RWPE2 (cell line): ENCODE data around the gene GAS7.
"Not testable (repeated sequence)": the region's sequence is repeated elsewhere in the genome, so short reads cannot be mapped to it uniquely, and the experiment has no call there.

Source experiments
- ATAC-seq: fragments of 200-7000 bp; cut with Tn5 transposase; 3 replicates; pipeline ENCODE4 v1.9.1; 2021; ENCODE audit warnings: low read depth
- DNase-seq: peaks from one replicate; pipeline ENCODE4 v3.0.0-alpha.2; 2020; ENCODE audit warnings: low spot score
- H3K27ac ChIP-seq: fragments of 450-650 bp; 2 replicates; pipeline ENCODE4 v1.5.1; 2017; ENCODE audit warnings: mild to moderate bottlenecking; ENCODE audit not compliant: poor library complexity, severe bottlenecking
- H3K27me3 ChIP-seq: fragments of 250-450 bp; sonication (Bioruptor Pico); 2 replicates; pipeline ENCODE4 v1.5.1; 2021; ENCODE audit warnings: mild to moderate bottlenecking, moderate library complexity; ENCODE audit not compliant: insufficient read depth, poor library complexity, severe bottlenecking
- H3K36me3 ChIP-seq: fragments of 250-450 bp; sonication (Bioruptor Pico); 2 replicates; pipeline ENCODE4 v1.5.1; 2020; ENCODE audit warnings: low read depth, mild to moderate bottlenecking, moderate library complexity
- H3K4me1 ChIP-seq: fragments of 250-450 bp; sonication (Bioruptor Pico); 2 replicates; pipeline ENCODE4 v1.5.1; 2021; ENCODE audit warnings: mild to moderate bottlenecking, moderate library complexity; ENCODE audit not compliant: insufficient read depth, poor library complexity, severe bottlenecking
- H3K4me3 ChIP-seq: fragments of 250-450 bp; sonication (Bioruptor Pico); 2 replicates; pipeline ENCODE4 v1.5.1; 2021; ENCODE audit warnings: mild to moderate bottlenecking, moderate library complexity; ENCODE audit not compliant: severe bottlenecking
- H3K9me3 ChIP-seq: fragments of 250-450 bp; sonication (Bioruptor Pico); 2 replicates; pipeline ENCODE4 v1.5.1; 2021; ENCODE audit warnings: mild to moderate bottlenecking, moderate library complexity; ENCODE audit not compliant: severe bottlenecking
- CTCF ChIP-seq: fragments of 450-650 bp; IDR thresholded peaks from one replicate; pipeline ENCODE4 v1.5.1; 2017; ENCODE audit warnings: mild to moderate bottlenecking, moderate library complexity; ENCODE audit not compliant: poor library complexity, severe bottlenecking

GAS7 gene

GRCh38 chr17:10103712-10104111 lies 94.7 kb downstream of the GAS7 start:
- DNase-seq: no peak
- no peak overlapping the region for H3K4me3 ChIP-seq
- H3K36me3 ChIP-seq: no peaks in the 10 kb centered on the region
- TF ChIP-seq CTCF: no peak
- H3K4me1 ChIP-seq: peaks cover 14% of the 10 kb centered on the region
- H3K27ac ChIP-seq: no peak overlapping the region
- no peaks in the 10 kb centered on the region for H3K27me3 ChIP-seq
- ATAC-seq: no peak
- H3K9me3 ChIP-seq: no peaks in the 10 kb centered on the region

- Histone ChIP-seq H3K36me3 (no peaks in the 10 kb centered on the region), H3K27me3 (no peaks in the 10 kb centered on the region), H3K27ac (no peak overlapping the region), H3K9me3 (no peaks in the 10 kb centered on the region), H3K4me3 (no peak overlapping the region), H3K4me1 (peaks cover 15% of the 10 kb centered on the region)
- ATAC-seq (no peak), DNase-seq (no peak)
- TF ChIP-seq CTCF: no peak
These were observed 95.6 kb downstream of the GAS7 start for GRCh38 chr17:10102817-10103216.

GRCh38 chr17:10099051-10099571 lies 99.3 kb downstream of the GAS7 start:
- Histone ChIP-seq H3K4me1 (peaks cover 6% of the 10 kb centered on the region), H3K36me3 (no peaks in the 10 kb centered on the region), H3K4me3 (no peak overlapping the region), H3K27ac (no peak overlapping the region), H3K9me3 (no peaks in the 10 kb centered on the region), H3K27me3 (no peaks in the 10 kb centered on the region)
- DNase-seq (no peak), ATAC-seq (peak; percentile 66)
- no peak for TF ChIP-seq CTCF

GRCh38 chr17:10096596-10096995 lies 101.8 kb downstream of the GAS7 start:
- H3K9me3 ChIP-seq: no peaks in the 10 kb centered on the region
- H3K4me1 ChIP-seq: peaks cover 6% of the 10 kb centered on the region
- DNase-seq: no peak
- H3K27ac ChIP-seq: no peak overlapping the region
- TF ChIP-seq CTCF: no peak
- no peaks in the 10 kb centered on the region for H3K36me3 ChIP-seq
- no peaks in the 10 kb centered on the region for H3K27me3 ChIP-seq
- ATAC-seq: no peak
- H3K4me3 ChIP-seq: no peak overlapping the region

GRCh38 chr17:10095295-10095694 lies 103.1 kb downstream of the GAS7 start:
- not testable (repeated sequence) for H3K27me3 ChIP-seq, DNase-seq, H3K4me3 ChIP-seq, H3K36me3 ChIP-seq, H3K9me3 ChIP-seq, H3K27ac ChIP-seq, H3K4me1 ChIP-seq
- peak; percentile 58; the same call in 2 of the 3 replicates for ATAC-seq
